HCEC 1CT (cell line): ENCODE data around the gene IPO8.
"Not testable (repeated sequence)": the region's sequence is repeated elsewhere in the genome, so short reads cannot be mapped to it uniquely, and the experiment has no call there.

ENCODE experiments used
- DNase-seq: peaks from one replicate; pipeline ENCODE4 v3.0.0-alpha.2; 2017

IPO8 gene

GRCh38 chr12:30687265-30687986, 8.2 kb downstream of the IPO8 start:
- DNase-seq, result no peak

DNA sequence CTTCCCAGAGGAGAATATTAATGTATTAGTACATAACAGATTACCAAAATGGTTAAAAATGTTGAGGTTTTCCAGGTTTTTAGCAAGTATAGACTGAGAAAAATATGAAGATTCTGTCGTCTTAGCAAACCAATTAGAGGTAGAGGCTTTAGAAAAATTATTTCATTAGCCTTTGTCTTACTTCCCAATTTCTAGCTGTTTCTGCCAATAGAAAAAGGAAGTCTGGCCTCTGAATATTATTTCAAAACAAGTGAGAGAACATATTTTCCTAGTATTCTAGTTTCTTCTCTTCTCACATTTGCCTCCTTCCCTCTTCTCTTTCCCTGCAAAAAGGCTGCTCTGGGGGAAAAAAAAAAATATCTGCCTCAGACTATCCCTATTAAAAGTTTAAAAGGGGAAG, 16.4 kb downstream of the IPO8 start:
- no peak for DNase-seq

DNA sequence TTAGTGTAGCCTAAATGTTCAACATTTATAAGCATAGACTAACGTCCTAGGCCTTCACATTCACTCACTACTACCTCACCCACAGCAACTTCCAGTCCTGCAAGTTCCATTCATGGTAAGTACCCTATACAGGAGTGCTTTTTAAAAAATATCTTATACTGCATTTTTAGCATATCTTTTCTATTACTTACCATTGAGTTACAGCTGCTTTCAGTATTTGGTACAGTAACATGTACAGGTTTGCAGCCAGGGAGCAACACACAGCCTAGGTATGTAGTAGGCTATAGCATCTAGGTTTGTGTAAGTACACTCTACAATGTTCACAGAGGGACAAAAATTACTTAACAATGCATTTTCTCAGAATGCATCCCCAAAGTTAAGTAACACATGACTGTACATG, 17.4 kb downstream of the IPO8 start:
- no peak for DNase-seq

DNA sequence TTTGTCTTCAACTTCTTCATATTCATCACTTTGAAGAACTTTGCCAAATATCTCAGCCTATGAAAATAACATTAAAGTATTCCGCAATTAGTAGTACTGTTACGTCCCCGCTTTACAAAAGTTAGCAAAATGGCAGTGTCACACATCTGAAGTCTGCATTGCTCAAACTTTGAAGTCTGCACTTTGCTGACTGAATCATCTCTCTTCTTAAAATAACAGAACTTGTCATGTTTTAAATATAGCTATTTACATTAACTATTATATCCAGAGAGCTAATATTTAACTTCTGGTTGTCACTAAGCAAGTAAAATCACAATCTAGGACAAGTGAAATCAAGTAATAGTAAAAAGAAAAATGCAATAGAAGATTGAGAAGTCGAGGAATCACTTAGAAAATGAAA, 34.5 kb downstream of the IPO8 start:
- DNase-seq, result no peak

DNA sequence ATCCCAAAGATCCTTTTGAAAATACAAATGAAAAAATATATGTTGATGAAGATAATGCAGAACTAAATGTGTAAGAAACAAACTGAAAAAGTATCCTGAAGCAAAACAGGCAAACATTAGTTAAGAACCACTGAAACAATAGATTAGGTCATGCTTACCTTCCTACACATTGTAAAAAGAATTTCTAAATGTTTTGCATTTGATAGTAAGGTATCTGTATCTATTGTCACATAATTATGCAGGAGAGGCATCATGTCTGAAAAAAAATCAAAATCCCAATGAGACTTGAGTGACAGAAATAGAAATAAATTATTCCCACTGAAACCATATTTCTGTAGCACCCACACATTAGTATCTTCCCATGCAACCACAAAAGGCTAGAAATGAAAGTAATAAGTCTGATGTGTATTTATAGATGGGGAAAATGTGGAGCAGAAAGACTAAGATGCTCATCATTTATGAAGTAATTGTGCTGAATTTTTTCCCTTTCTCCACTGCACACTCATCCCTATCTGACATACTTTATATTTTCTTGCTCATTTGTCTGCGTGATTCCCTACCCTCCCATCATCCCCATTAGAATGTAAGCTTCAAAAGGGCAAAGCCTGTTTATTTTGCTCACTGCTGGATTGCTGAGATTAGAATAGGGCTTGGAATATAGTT, 43.5 kb downstream of the IPO8 start:
- no peak for DNase-seq

GRCh38 chr12:30646821-30647220, 48.8 kb downstream of the IPO8 start:
- DNase-seq, result no peak

GRCh38 chr12:30643366-30643765, 52.3 kb downstream of the IPO8 start:
- DNase-seq, result no peak

GRCh38 chr12:30640392-30640791, 55.3 kb downstream of the IPO8 start:
- DNase-seq, result no peak

- DNase-seq, result no peak
These were observed 60.3 kb downstream of the IPO8 start for GRCh38 chr12:30635385-30635784.

- no peak for DNase-seq
These were observed 63.9 kb downstream of the IPO8 start for GRCh38 chr12:30631740-30632139.

- no peak for DNase-seq
These were observed 64.7 kb downstream of the IPO8 start for GRCh38 chr12:30630979-30631285.

GRCh38 chr12:30630076-30630978, 65.3 kb downstream of the IPO8 start:
- no peak for DNase-seq

GRCh38 chr12:30626847-30627246, 68.8 kb downstream of the IPO8 start:
- no peak for DNase-seq

- DNase-seq, result no peak
These were observed 71.7 kb downstream of the IPO8 start for GRCh38 chr12:30624009-30624408.

DNA sequence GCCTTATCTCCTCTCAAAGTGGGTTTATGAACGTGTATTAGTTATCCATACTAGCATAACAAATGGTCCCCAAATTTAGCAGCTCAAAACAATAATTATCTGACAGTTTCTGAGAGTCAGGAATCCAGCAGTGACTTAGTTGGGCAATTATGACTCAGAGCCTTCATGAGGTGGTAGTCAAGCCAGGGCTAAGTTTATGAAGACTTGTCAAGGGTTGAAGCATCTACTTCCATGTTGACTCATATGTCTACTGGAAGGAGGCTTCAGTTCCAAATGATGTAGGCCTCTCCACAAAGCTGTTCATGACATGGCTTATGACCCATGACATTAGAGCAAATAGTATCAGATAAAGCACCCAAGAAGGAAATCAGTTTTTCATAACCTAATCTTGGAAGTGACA, 73.2 kb downstream of the IPO8 start:
- peak; percentile 74 for DNase-seq

DNA sequence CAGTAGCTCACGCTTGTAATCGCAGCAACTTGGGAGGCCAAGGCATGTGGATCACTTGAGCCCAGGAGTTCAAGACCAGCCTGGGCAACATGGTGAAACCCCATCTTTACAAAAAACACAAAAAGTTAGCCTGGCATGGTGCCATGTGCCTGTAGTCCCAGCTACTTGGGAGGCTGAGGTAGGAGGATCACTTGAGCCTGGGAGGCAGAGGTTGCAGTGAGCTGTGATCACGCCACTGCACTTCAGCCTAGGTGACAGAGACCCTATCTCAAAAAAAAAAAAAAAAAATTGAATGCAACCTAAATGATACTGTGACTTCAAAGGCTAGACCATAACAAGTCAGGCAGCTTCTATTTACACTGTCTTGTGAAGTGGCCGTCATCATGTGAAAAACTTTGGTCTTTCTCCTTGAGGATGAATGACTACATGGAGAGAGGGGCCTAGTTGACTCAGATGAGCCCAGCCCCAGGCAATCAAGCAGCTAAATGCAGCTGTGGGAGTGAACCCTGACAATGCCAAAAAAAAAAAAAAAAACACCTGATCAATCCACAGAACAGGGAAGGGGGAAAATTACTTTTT, 73.9 kb downstream of the IPO8 start:
- not testable (repeated sequence) for DNase-seq

- DNase-seq, result no peak
These were observed 78.2 kb downstream of the IPO8 start for GRCh38 chr12:30617346-30618016.

DNA sequence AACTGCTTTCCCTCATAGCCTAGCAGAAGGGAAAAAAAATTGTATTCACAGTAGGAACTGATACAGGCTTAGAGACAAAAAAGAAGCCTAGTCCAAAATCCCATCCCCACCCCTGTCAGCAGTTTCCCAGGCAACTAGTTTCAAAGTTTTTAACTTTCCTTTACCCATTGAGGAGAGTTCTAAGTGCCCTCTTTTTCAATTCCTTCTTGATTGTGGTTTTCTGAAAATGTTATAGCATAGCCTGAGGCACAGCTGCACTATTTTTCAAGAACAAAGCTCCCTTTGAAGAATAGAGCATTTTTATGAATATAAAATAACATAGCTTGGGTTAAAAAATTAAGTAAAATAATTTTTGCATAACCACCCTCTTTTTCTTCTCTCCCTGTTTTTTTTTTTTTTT, 81.6 kb downstream of the IPO8 start:
- no peak for DNase-seq

GRCh38 chr12:30613119-30613830, 82.4 kb downstream of the IPO8 start:
- DNase-seq, result peak; percentile 28

- DNase-seq, result no peak
These were observed 85.0 kb downstream of the IPO8 start for GRCh38 chr12:30610718-30611117.

DNA sequence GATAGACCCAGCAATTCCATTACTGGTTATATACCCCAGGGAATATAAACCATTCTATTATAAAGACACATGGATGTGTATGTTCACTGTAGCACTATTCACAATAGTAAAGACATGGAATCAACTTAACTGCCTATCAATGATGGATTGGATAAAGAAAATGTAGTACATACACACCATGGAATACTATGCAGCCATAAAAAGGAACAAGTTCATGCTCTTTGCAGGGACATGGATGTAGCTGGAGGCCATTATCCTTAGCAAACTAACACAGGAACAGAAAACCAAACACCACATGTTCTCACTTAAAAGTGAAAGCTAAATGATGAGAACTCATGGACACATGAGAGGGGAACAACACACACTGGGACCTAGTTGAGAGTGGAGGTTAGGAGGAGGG, 85.8 kb downstream of the IPO8 start:
- DNase-seq, result not testable (repeated sequence)

- DNase-seq, result not testable (repeated sequence)
These were observed 91.4 kb downstream of the IPO8 start for GRCh38 chr12:30604302-30604701.
